Breast epithelium (tissue), 4 donors: ENCODE results near the gene LAMA3. TPM values are rescaled to one million over a fixed set of nuclear protein-coding genes. Genes with fewer than 3 reads are reported as not detected.

ENCODE experiments used
- DNase-seq, 2 donors: peaks; one replicate each; pipeline ENCODE4 v3.0.0-alpha.2; 2019; ENCODE audit warnings: low spot score in 2 of 2
- H3K27ac ChIP-seq, 2 donors: fragments of 200-600 bp; sonication (generic) in 1 of 2; one replicate each; pipeline ENCODE4 v1.5.1; 2016 to 2019; ENCODE audit warnings: mild to moderate bottlenecking in 1 of 2
- H3K27me3 ChIP-seq, 2 donors: fragments of 200-600 bp; sonication (generic) in 1 of 2; one replicate each; pipeline versions ENCODE4 v1.5.1 to v1.6.0; 2017 to 2019; ENCODE audit warnings: control low read depth in 1 of 2, mild to moderate bottlenecking in 1 of 2
- H3K36me3 ChIP-seq: fragments of 200-600 bp; one replicate; pipeline ENCODE4 v1.5.1; 2019
- H3K4me1 ChIP-seq, 2 donors: fragments of 200-600 bp; sonication (generic); one replicate each; pipeline ENCODE4 v1.5.1; 2016 to 2019; ENCODE audit warnings: control low read depth in 1 of 2
- H3K4me3 ChIP-seq, 3 donors: fragments of 200-600 bp; sonication (generic); 1 replicate in 2 of 3; 2 replicates in 1 of 3; pipeline ENCODE4 v1.5.1; 2016 to 2019; ENCODE audit warnings: mild to moderate bottlenecking in 3 of 3, moderate library complexity in 2 of 3
- H3K9me3 ChIP-seq, 2 donors: fragments of 200-600 bp; sonication (generic) in 1 of 2; one replicate each; pipeline ENCODE4 v1.5.1; 2016 to 2019; ENCODE audit warnings: control low read depth in 1 of 2
- POLR2A ChIP-seq: fragments of 450-650 bp; IDR thresholded peaks from one replicate; pipeline ENCODE4 v1.6.1; 2016; ENCODE audit warnings: antibody characterized with exemption, mild to moderate bottlenecking, moderate library complexity
- POLR2AphosphoS5 ChIP-seq, 3 donors: sonication (generic); formaldehyde crosslinking; IDR thresholded peaks; one replicate each; pipeline ENCODE4 v1.6.1; 2017; ENCODE audit warnings: antibody characterized with exemption in 3 of 3
- intact Hi-C: fragments of 100-400 bp; cut with DNase I; formaldehyde crosslinking; loops from one replicate; pipeline ENCODE4 v1.15.1; 2023; ENCODE audit warnings: low total_unique reads
- total RNA-seq, 3 donors: library from RNA; depleted of rRNA; stranded (reverse); fragments of >200 nt; gene quantifications; one replicate each; pipeline ENCODE4 v1.1.0, GENCODE V29; 2016
- TF ChIP-seq, protein P1 (sequence below), 3 donors: fragments of 450-650 bp; IDR thresholded peaks; one replicate each; pipeline ENCODE4 v1.5.1; 2016 to 2017; ENCODE audit warnings: antibody characterized with exemption in 3 of 3, mild to moderate bottlenecking in 3 of 3, moderate library complexity in 3 of 3

Gene LAMA3
- total RNA-seq, 3 donors from 2014 or later: 43.4 to 173 (median 127) TPM

DNA sequence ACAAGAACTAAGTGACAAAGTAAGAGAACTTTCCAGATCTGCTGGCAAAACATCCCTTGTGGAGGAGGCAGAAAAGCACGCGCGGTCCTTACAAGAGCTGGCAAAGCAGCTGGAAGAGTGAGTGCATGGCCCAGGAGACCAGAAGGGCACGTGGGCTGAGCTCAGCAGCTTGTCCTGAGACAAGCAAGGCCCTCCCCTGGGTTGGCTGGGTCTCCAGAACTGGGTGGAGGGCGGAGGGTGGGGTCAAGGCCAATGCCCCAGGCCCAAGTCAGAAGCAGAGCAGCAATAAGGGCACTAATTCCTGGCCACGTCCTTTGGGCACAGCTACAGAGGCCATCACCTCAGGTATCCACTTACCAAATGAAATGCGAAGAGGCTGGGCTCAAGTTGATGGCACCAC, 214.7 kb downstream of the LAMA3 start:
- no peak overlapping the region for H3K27ac ChIP-seq
- no peaks in the 10 kb centered on the region for H3K27me3 ChIP-seq
- intact Hi-C loops: no loop called here
- no peak overlapping the region for H3K4me3 ChIP-seq
- TF ChIP-seq POLR2A (no peak), POLR2AphosphoS5 (IDR thresholded peaks at IDR 0.05) (no peak)
- TF ChIP-seq, protein P1, sequence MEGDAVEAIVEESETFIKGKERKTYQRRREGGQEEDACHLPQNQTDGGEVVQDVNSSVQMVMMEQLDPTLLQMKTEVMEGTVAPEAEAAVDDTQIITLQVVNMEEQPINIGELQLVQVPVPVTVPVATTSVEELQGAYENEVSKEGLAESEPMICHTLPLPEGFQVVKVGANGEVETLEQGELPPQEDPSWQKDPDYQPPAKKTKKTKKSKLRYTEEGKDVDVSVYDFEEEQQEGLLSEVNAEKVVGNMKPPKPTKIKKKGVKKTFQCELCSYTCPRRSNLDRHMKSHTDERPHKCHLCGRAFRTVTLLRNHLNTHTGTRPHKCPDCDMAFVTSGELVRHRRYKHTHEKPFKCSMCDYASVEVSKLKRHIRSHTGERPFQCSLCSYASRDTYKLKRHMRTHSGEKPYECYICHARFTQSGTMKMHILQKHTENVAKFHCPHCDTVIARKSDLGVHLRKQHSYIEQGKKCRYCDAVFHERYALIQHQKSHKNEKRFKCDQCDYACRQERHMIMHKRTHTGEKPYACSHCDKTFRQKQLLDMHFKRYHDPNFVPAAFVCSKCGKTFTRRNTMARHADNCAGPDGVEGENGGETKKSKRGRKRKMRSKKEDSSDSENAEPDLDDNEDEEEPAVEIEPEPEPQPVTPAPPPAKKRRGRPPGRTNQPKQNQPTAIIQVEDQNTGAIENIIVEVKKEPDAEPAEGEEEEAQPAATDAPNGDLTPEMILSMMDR (IDR thresholded peaks at IDR 0.05): no peak
- no peaks in the 10 kb centered on the region for H3K36me3 ChIP-seq
- no peaks in the 10 kb centered on the region for H3K4me1 ChIP-seq
- no peak for DNase-seq
- H3K9me3 ChIP-seq: no peaks in the 10 kb centered on the region

DNA sequence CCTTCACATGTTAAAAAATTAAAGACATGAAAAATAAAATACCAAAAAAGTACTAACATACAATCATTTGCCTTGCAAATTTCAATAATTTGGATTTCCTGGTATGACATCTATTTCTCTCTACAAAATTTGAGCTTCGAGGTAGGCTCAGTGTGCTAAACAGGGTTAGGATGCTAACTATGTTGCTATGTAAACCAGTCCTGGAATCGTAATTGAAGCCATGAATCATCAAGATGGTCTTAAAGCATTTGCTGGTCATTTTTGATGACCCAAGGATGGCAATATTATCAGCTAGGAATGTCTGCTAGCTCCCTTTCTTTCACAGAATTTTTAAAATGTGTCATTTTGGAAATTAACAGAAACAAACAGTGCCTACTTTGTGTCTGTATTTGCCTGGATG, 217.4 kb downstream of the LAMA3 start:
- DNase-seq: no peak
- no peaks in the 10 kb centered on the region for H3K36me3 ChIP-seq
- no peak overlapping the region for H3K4me3 ChIP-seq
- H3K9me3 ChIP-seq: no peaks in the 10 kb centered on the region
- no peaks in the 10 kb centered on the region for H3K4me1 ChIP-seq
- H3K27me3 ChIP-seq: no peaks in the 10 kb centered on the region
- no peak overlapping the region for H3K27ac ChIP-seq
- TF ChIP-seq POLR2AphosphoS5 (IDR thresholded peaks at IDR 0.05): no peak
- intact Hi-C loops: no loop called here

DNA sequence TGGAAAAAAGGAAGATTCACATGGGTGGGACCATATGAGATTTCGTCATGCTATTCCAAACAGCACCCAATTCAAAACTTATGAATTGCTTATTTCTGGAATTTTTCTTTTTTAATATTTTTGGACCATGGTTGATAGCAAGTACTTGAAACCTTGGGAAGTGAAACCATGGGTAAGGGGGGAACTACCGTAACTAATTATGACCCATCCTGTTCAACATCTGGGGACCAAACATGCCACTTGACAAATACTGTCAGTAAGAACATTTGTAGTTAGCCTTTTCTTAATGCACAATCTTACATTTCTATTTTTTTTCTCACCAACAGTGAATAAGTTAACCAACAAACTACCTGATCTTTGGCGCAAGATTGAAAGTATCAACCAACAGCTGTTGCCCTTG, 219.6 kb downstream of the LAMA3 start:
- no peaks in the 10 kb centered on the region for H3K36me3 ChIP-seq

DNA sequence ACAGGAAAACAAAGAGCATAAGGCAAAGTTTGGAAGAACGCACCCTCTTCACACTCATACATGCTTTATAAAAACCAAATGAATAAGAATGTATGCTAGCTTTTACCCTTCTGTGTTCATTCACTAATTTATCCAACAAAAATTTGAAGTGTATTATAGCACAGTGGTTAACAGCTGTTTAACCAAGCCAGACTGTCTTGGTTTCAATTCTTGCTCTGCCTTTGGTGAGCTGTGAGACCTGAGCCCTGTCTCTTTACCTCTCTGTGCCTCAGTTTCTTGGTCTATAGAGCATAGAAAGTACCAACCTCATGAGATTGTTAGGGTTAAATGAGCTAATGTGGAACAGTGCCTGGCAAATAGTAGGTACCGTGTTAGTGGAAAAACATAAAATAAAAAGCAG, 220.8 kb downstream of the LAMA3 start:
- DNase-seq: no peak
- TF ChIP-seq POLR2AphosphoS5 (IDR thresholded peaks at IDR 0.05) (no peak), POLR2A (no peak)
- TF ChIP-seq, protein P1 (IDR thresholded peaks at IDR 0.05): no peak
- H3K4me3 ChIP-seq: no peak overlapping the region
- no peaks in the 10 kb centered on the region for H3K27me3 ChIP-seq
- no peaks in the 10 kb centered on the region for H3K9me3 ChIP-seq
- H3K27ac ChIP-seq: no peak overlapping the region
- H3K36me3 ChIP-seq: no peaks in the 10 kb centered on the region
- intact Hi-C loops: no loop called here
- H3K4me1 ChIP-seq: no peaks in the 10 kb centered on the region

More for the DNA sequence above, 219.6 kb downstream of the LAMA3 start:
- intact Hi-C loops: no loop called here
- no peak overlapping the region for H3K4me3 ChIP-seq
- H3K27me3 ChIP-seq: no peaks in the 10 kb centered on the region
- no peak for DNase-seq
- H3K27ac ChIP-seq: no peak overlapping the region
- no peaks in the 10 kb centered on the region for H3K4me1 ChIP-seq
- H3K9me3 ChIP-seq: no peaks in the 10 kb centered on the region
- TF ChIP-seq POLR2A: no peak
- TF ChIP-seq, protein P1 (IDR thresholded peaks at IDR 0.05): no peak
- no peak for TF ChIP-seq POLR2AphosphoS5 (IDR thresholded peaks at IDR 0.05)

DNA sequence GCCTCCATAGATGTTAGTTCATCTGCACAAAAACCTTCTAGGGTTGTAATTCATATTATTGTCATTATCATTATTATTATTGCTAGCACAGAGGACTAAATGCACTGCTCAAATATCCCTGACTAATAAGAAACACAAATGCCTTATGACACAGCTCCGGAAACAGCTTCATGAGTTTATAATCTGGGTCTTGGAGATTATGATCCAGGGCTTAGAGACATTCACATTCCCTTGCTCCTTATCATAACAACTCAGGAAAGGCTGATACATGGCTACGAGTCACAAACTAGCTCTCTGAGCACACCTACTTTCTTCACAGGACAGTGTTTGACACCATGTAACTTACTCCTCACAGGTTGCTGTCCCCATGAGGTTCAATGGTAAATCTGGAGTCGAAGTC, 223.1 kb downstream of the LAMA3 start:
- Histone ChIP-seq H3K4me3 (no peak overlapping the region), H3K36me3 (no peaks in the 10 kb centered on the region), H3K27me3 (no peaks in the 10 kb centered on the region), H3K27ac (no peak overlapping the region), H3K4me1 (no peaks in the 10 kb centered on the region), H3K9me3 (no peaks in the 10 kb centered on the region)
- intact Hi-C loops: no loop called here
- TF ChIP-seq, protein P1 (IDR thresholded peaks at IDR 0.05): no peak
- no peak for TF ChIP-seq POLR2AphosphoS5 (IDR thresholded peaks at IDR 0.05)
- no peak for TF ChIP-seq POLR2A
- no peak for DNase-seq

DNA sequence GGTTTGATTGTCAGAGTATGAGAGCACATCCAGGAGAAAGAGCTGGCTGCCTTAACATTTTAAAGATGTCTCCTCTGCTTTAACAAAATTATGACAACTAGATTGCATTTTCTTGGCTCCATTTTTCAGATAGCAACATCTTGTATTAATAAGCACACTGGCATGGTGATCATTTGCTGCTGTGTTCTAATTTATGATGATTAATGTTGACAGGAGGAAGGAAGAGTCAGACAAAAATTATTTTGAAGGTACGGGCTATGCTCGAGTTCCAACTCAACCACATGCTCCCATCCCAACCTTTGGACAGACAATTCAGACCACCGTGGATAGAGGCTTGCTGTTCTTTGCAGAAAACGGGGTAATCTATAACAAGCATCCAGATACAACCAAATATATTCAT, 227.1 kb downstream of the LAMA3 start:
- no peaks in the 10 kb centered on the region for H3K36me3 ChIP-seq
- H3K4me1 ChIP-seq: no peaks in the 10 kb centered on the region
- DNase-seq: no peak
- H3K27me3 ChIP-seq: no peaks in the 10 kb centered on the region
- intact Hi-C loops: no loop called here
- H3K9me3 ChIP-seq: no peaks in the 10 kb centered on the region
- H3K4me3 ChIP-seq: no peak overlapping the region
- no peak for TF ChIP-seq POLR2AphosphoS5 (IDR thresholded peaks at IDR 0.05)
- TF ChIP-seq POLR2A: no peak
- TF ChIP-seq, protein P1 (IDR thresholded peaks at IDR 0.05): no peak
- no peak overlapping the region for H3K27ac ChIP-seq
